ENCODE data around the gene MAN2A1. TPM values are rescaled to one million over a fixed set of nuclear protein-coding genes. Genes with fewer than 3 reads are reported as not detected.

Gene MAN2A1
- total RNA-seq, 1 experiment from 2014 or later: 35.4 TPM

GRCh38 chr5:109826426-109826825 is 136.7 kb downstream of the MAN2A1 start:
- Histone ChIP-seq H3K9me3 (ENCODE audit: control insufficient read depth in 1 of 2, insufficient read depth in 1 of 2, low read depth in 1 of 2, low read length in 2 of 2) (no peaks in the 10 kb centered on the region), H3K27ac (ENCODE audit: low read depth, low read length) (no peak overlapping the region), H4K20me1 (ENCODE audit: insufficient read depth) (no peaks in the 10 kb centered on the region), H3K36me3 (ENCODE audit: control insufficient read depth in 1 of 2, insufficient read depth in 2 of 2, low read length in 2 of 2) (no peaks in the 10 kb centered on the region), H3K4me3 (replicated peaks in 1 of 2; ENCODE audit: low read depth in 1 of 2, low read length in 2 of 2) (no peak overlapping the region), H2AFZ (ENCODE audit: low read depth, low read length, poor library complexity, severe bottlenecking) (no peak overlapping the region), H3K4me1 (ENCODE audit: control insufficient read depth in 1 of 2, insufficient read depth in 2 of 2, low read length in 2 of 2) (0 out of 4 replicates have a peak, but pooled peaks cover 0 to 3% of the 10 kb centered on the region in 2 experiments), H3K4me2 (ENCODE audit: low read length) (no peak overlapping the region), H3K27me3 (ENCODE audit: insufficient read depth, low read length) (no peaks in the 10 kb centered on the region), H3K9ac (ENCODE audit: low read length) (no peak overlapping the region), H3K9me2 (ENCODE audit: insufficient read depth) (no peaks in the 10 kb centered on the region), H3K79me2 (ENCODE audit: insufficient read depth, low read length) (no peaks in the 10 kb centered on the region)
- ChIA-PET CTCF (no interaction called here), POLR2A (no interaction called here), RAD21 (ENCODE audit: low non-redundant PET in 1 of 2, low total read pairs in 2 of 2, uncharacterized antibody in 2 of 2, unreplicated experiment in 2 of 2) (no interaction called here)
- no peak for DNase-seq (ENCODE audit: low read depth, low spot score)
- TF ChIP-seq JUND (IDR thresholded peaks at IDR 0.05) (no peak), EGR1 (IDR thresholded peaks at IDR 0.05; ENCODE audit: low read depth) (no peak), EZH2phosphoT487 (IDR thresholded peaks at IDR 0.05; ENCODE audit: borderline replicate concordance) (no peak), ZFX (IDR thresholded peaks at IDR 0.05) (no peak), TCF7L2 (IDR thresholded peaks at IDR 0.05; ENCODE audit: borderline replicate concordance, extremely low read depth, insufficient read depth, insufficient read length) (no peak), FOSL1 (IDR thresholded peaks at IDR 0.05; ENCODE audit: low read depth) (no peak), CTCF (IDR thresholded peaks at IDR 0.05 in 2 of 3, conservative IDR thresholded peaks at IDR 0.05 in 1 of 3; ENCODE audit: borderline replicate concordance in 1 of 3, insufficient read depth in 1 of 3, low read depth in 2 of 3, low read length in 2 of 3) (no peak), POLR2AphosphoS5 (IDR thresholded peaks at IDR 0.05; ENCODE audit: low read depth, low read length) (no peak), ELF1 (IDR thresholded peaks at IDR 0.05; ENCODE audit: borderline replicate concordance, low read depth) (no peak)
- ATAC-seq: no peak
- no TSS peak for BruUV-seq (replicated peaks)
- intact Hi-C loops (cut with micrococcal nuclease): no loop called here

GRCh38 chr5:109829331-109829730 is 139.6 kb downstream of the MAN2A1 start:
- Histone ChIP-seq H3K9me3 (ENCODE audit: control insufficient read depth in 1 of 2, insufficient read depth in 1 of 2, low read depth in 1 of 2, low read length in 2 of 2) (no peaks in the 10 kb centered on the region), H3K9ac (ENCODE audit: low read length) (no peak overlapping the region), H3K4me1 (ENCODE audit: control insufficient read depth in 1 of 2, insufficient read depth in 2 of 2, low read length in 2 of 2) (0 out of 4 replicates have a peak, but pooled peaks cover 0 to 3% of the 10 kb centered on the region in 2 experiments), H3K9me2 (ENCODE audit: insufficient read depth) (no peaks in the 10 kb centered on the region), H3K27ac (ENCODE audit: low read depth, low read length) (no peak overlapping the region), H4K20me1 (ENCODE audit: insufficient read depth) (no peaks in the 10 kb centered on the region; the same call in 1 of the 2 replicates), H2AFZ (ENCODE audit: low read depth, low read length, poor library complexity, severe bottlenecking) (no peak overlapping the region), H3K4me3 (replicated peaks in 1 of 2; ENCODE audit: low read depth in 1 of 2, low read length in 2 of 2) (no peak overlapping the region), H3K36me3 (ENCODE audit: control insufficient read depth in 1 of 2, insufficient read depth in 2 of 2, low read length in 2 of 2) (no peaks in the 10 kb centered on the region), H3K79me2 (ENCODE audit: insufficient read depth, low read length) (no peaks in the 10 kb centered on the region), H3K27me3 (ENCODE audit: insufficient read depth, low read length) (no peaks in the 10 kb centered on the region), H3K4me2 (ENCODE audit: low read length) (no peak overlapping the region)
- ChIA-PET POLR2A (no interaction called here), RAD21 (ENCODE audit: low non-redundant PET in 1 of 2, low total read pairs in 2 of 2, uncharacterized antibody in 2 of 2, unreplicated experiment in 2 of 2) (no interaction called here), CTCF (no interaction called here)
- TF ChIP-seq EGR1 (IDR thresholded peaks at IDR 0.05; ENCODE audit: low read depth) (no peak), YY1 (IDR thresholded peaks at IDR 0.05; ENCODE audit: extremely low read depth, insufficient replicate concordance, low read depth, low read length) (no peak)
- DNase-seq (ENCODE audit: low read depth, low spot score): no peak
- intact Hi-C loops (cut with micrococcal nuclease): no loop called here
- no peak for ATAC-seq
- no TSS peak for BruUV-seq (replicated peaks)

Measured in HCT116 (cell line).